Ishikawa (cell line): ENCODE measurements around the gene ATP2A3.

Experiments
- CEBPB ChIP-seq: IDR thresholded peaks from 2 replicates; pipeline ENCODE4 v1.6.1; 2012
- CREB1 ChIP-seq: IDR thresholded peaks from 2 replicates; pipeline ENCODE4 v1.6.1; 2012; ENCODE audit warnings: low read depth
- EGR1 ChIP-seq: IDR thresholded peaks from 2 replicates; pipeline ENCODE4 v1.6.1; 2012
- EP300 ChIP-seq: IDR thresholded peaks from 2 replicates; pipeline ENCODE4 v1.6.1; 2012; ENCODE audit warnings: borderline replicate concordance
- FOXM1 ChIP-seq: IDR thresholded peaks from 2 replicates; pipeline ENCODE4 v1.6.1; 2012; ENCODE audit warnings: low read depth, borderline replicate concordance
- MAX ChIP-seq: IDR thresholded peaks from 2 replicates; pipeline ENCODE4 v1.6.1; 2012
- NFIC ChIP-seq: IDR thresholded peaks from 2 replicates; pipeline ENCODE4 v1.6.1; 2012
- RAD21 ChIP-seq: IDR thresholded peaks from 2 replicates; pipeline ENCODE4 v1.6.1; 2012; ENCODE audit warnings: low read depth
- TAF1 ChIP-seq: IDR thresholded peaks from 2 replicates; pipeline ENCODE4 v1.6.1; 2012; ENCODE audit warnings: low read depth, mild to moderate bottlenecking
- TCF12 ChIP-seq: IDR thresholded peaks from 2 replicates; pipeline ENCODE4 v1.6.1; 2012; ENCODE audit warnings: low read depth
- TEAD4 ChIP-seq: IDR thresholded peaks from 2 replicates; pipeline ENCODE4 v1.6.1; 2012
- USF1 ChIP-seq: IDR thresholded peaks from 2 replicates; pipeline ENCODE4 v1.6.1; 2012
- YY1 ChIP-seq: IDR thresholded peaks from 2 replicates; pipeline ENCODE4 v1.6.1; 2012; ENCODE audit warnings: low read depth
- ZBTB7A ChIP-seq: IDR thresholded peaks from 2 replicates; pipeline ENCODE4 v1.6.1; 2012; ENCODE audit warnings: low read depth
- TF ChIP-seq, protein P1 (sequence below): IDR thresholded peaks from 2 replicates; pipeline ENCODE4 v1.6.1; 2012; ENCODE audit warnings: low read depth, mild to moderate bottlenecking

Gene ATP2A3

GRCh38 chr17:4003501-4004421 is 39.5 kb upstream of the ATP2A3 start:
- no peak for TF ChIP-seq YY1
- TF ChIP-seq FOXM1 = no peak
- no peak for TF ChIP-seq EP300
- no peak for TF ChIP-seq TEAD4
- TF ChIP-seq, protein P1, sequence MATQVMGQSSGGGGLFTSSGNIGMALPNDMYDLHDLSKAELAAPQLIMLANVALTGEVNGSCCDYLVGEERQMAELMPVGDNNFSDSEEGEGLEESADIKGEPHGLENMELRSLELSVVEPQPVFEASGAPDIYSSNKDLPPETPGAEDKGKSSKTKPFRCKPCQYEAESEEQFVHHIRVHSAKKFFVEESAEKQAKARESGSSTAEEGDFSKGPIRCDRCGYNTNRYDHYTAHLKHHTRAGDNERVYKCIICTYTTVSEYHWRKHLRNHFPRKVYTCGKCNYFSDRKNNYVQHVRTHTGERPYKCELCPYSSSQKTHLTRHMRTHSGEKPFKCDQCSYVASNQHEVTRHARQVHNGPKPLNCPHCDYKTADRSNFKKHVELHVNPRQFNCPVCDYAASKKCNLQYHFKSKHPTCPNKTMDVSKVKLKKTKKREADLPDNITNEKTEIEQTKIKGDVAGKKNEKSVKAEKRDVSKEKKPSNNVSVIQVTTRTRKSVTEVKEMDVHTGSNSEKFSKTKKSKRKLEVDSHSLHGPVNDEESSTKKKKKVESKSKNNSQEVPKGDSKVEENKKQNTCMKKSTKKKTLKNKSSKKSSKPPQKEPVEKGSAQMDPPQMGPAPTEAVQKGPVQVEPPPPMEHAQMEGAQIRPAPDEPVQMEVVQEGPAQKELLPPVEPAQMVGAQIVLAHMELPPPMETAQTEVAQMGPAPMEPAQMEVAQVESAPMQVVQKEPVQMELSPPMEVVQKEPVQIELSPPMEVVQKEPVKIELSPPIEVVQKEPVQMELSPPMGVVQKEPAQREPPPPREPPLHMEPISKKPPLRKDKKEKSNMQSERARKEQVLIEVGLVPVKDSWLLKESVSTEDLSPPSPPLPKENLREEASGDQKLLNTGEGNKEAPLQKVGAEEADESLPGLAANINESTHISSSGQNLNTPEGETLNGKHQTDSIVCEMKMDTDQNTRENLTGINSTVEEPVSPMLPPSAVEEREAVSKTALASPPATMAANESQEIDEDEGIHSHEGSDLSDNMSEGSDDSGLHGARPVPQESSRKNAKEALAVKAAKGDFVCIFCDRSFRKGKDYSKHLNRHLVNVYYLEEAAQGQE = no peak
- TF ChIP-seq MAX = no peak
- no peak for TF ChIP-seq ZBTB7A
- no peak for TF ChIP-seq CEBPB
- no peak for TF ChIP-seq NFIC
- no peak for TF ChIP-seq CREB1
- TF ChIP-seq USF1 = no peak
- TF ChIP-seq RAD21 = no peak
- no peak for TF ChIP-seq TAF1
- no peak for TF ChIP-seq EGR1
- TF ChIP-seq TCF12 = no peak

DNA sequence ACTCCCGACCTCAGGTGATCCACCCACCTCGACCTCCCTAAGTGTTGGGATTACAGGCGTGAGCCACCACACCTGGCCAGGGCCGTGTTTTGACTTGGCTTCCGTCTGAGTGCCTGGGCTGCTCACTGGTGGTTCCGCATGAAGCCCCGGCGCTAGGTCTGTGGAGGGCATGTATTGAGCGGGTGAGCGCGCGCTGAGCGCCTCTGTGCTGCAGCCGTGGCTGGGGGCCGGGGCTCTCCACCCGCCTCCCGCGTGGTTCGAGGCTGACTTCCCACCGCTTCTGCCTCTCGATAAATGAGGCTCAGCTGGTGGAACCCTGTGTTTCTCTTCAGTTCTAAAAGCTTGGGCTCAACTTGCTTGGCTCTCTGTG is 38.9 kb upstream of the ATP2A3 start:
- TF ChIP-seq TCF12 (no peak), TAF1 (no peak), ZBTB7A (no peak), MAX (no peak), FOXM1 (no peak), RAD21 (no peak), TEAD4 (no peak), EP300 (no peak), NFIC (no peak), CEBPB (no peak), EGR1 (no peak), USF1 (no peak), CREB1 (no peak), YY1 (no peak)
- TF ChIP-seq, protein P1 = no peak

GRCh38 chr17:4001048-4001590 is 36.9 kb upstream of the ATP2A3 start:
- no peak for TF ChIP-seq TEAD4
- TF ChIP-seq MAX = no peak
- TF ChIP-seq YY1 = no peak
- TF ChIP-seq FOXM1 = no peak
- no peak for TF ChIP-seq USF1
- TF ChIP-seq EGR1 = no peak
- no peak for TF ChIP-seq ZBTB7A
- no peak for TF ChIP-seq CEBPB

DNA sequence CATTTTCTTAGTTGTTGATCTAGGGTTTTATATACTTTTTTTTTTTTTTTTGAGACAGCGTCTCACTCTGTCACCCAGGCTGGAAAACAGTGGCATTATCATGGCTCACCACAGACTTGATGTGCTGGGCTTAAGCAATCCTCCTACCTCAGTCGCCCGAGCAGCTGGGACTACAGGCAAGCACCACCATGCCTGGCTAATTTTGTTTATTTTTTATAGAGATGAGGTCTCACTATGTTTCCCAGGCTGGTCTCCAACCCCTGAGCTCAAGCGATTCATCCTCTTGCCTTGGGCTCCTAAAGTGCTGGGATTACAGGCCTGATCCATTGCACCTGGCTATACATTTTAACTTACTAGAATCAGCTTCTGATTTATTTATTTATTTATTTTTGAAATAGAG is 34.2 kb upstream of the ATP2A3 start:
- TF ChIP-seq CEBPB (no peak), TEAD4 (no peak), ZBTB7A (no peak), MAX (no peak), EGR1 (no peak), YY1 (no peak), NFIC (no peak), USF1 (no peak), CREB1 (no peak), TAF1 (no peak), TCF12 (no peak), EP300 (no peak), RAD21 (no peak), FOXM1 (no peak)
- TF ChIP-seq, protein P1 = no peak
